ENCODE measurements around the gene ADAM12.

DNA sequence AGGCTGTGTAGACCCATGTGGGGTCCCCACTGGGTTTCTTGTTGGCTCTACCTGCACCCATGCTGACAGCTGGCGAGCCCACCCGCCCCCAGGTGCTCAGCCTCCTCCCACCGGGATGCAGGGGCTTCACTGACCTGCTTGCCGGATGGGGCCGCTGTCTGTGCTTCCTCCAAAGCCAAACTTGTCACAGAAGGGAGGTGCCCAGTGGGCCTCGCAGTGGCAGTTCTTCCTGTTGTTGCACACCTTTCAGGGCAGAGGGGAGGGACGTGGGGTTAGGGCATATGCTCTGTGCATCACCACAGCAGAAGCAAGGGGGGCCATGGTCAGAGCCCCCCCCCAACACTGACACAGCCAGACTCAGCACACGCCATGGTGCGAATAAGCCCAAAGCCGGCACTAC is 345.4 kb downstream of the ADAM12 start:
- TF ChIP-seq, protein P1, sequence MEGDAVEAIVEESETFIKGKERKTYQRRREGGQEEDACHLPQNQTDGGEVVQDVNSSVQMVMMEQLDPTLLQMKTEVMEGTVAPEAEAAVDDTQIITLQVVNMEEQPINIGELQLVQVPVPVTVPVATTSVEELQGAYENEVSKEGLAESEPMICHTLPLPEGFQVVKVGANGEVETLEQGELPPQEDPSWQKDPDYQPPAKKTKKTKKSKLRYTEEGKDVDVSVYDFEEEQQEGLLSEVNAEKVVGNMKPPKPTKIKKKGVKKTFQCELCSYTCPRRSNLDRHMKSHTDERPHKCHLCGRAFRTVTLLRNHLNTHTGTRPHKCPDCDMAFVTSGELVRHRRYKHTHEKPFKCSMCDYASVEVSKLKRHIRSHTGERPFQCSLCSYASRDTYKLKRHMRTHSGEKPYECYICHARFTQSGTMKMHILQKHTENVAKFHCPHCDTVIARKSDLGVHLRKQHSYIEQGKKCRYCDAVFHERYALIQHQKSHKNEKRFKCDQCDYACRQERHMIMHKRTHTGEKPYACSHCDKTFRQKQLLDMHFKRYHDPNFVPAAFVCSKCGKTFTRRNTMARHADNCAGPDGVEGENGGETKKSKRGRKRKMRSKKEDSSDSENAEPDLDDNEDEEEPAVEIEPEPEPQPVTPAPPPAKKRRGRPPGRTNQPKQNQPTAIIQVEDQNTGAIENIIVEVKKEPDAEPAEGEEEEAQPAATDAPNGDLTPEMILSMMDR (IDR thresholded peaks at IDR 0.05): no peak
- TF ChIP-seq POLR2A (IDR thresholded peaks at IDR 0.05; ENCODE audit: low read depth) (no peak), EP300 (IDR thresholded peaks at IDR 0.05) (no peak), POLR2AphosphoS5 (IDR thresholded peaks at IDR 0.05) (no peak)
